Tibial nerve (tissue), 4 donors: ENCODE measurements around the gene CELA2B.

Experiments used
- EP300 ChIP-seq, 2 donors: sonication (generic); formaldehyde crosslinking; IDR thresholded peaks; one replicate each; pipeline ENCODE4 v1.6.1; 2017; ENCODE audit warnings: antibody characterized with exemption in 2 of 2, mild to moderate bottlenecking in 1 of 2
- POLR2A ChIP-seq, 2 donors: fragments of 450-650 bp; IDR thresholded peaks; one replicate each; pipeline ENCODE4 v1.6.1; 2017; ENCODE audit warnings: antibody characterized with exemption in 2 of 2, mild to moderate bottlenecking in 2 of 2, moderate library complexity in 2 of 2
- TF ChIP-seq, protein P1 (sequence below), 5 experiments: fragments of 200-600 bp in 3 of 5; fragments of 450-650 bp in 2 of 5; sonication (generic) in 3 of 5; IDR thresholded peaks; one replicate each; pipeline ENCODE4 v1.5.1; 2016 to 2019; ENCODE audit warnings: antibody characterized with exemption in 5 of 5, mild to moderate bottlenecking in 3 of 5, moderate library complexity in 2 of 5

DNA sequence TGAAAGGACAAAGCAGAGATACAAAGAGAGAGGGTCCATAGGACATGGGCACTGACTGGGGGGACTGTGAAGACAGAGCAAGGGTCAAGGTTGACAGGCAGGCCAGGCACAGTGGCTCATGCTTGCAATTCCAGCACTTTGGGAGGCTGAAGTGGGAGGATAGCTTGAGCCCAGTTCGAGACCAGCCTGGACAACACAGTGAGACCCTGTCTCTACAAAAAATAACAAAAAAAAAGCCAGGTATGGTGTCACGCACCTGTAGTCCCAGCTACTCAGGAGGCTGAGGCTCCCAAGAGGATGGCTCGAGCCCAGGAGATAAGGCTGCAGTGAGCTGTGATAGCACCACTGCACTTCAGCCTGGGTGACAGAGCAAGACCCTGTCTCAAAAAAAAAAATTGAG lies 43.7 kb downstream of the CELA2B start:
- TF ChIP-seq, protein P1, sequence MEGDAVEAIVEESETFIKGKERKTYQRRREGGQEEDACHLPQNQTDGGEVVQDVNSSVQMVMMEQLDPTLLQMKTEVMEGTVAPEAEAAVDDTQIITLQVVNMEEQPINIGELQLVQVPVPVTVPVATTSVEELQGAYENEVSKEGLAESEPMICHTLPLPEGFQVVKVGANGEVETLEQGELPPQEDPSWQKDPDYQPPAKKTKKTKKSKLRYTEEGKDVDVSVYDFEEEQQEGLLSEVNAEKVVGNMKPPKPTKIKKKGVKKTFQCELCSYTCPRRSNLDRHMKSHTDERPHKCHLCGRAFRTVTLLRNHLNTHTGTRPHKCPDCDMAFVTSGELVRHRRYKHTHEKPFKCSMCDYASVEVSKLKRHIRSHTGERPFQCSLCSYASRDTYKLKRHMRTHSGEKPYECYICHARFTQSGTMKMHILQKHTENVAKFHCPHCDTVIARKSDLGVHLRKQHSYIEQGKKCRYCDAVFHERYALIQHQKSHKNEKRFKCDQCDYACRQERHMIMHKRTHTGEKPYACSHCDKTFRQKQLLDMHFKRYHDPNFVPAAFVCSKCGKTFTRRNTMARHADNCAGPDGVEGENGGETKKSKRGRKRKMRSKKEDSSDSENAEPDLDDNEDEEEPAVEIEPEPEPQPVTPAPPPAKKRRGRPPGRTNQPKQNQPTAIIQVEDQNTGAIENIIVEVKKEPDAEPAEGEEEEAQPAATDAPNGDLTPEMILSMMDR (IDR thresholded peaks at IDR 0.05) = no peak
- TF ChIP-seq POLR2A (IDR thresholded peaks at IDR 0.05) (no peak), EP300 (IDR thresholded peaks at IDR 0.05) (no peak)
